SK-N-MC (cell line): ENCODE data around the gene FCN2.

ENCODE experiments used
- EZH2 ChIP-seq: fragments of 200-600 bp; sonication (generic); IDR thresholded peaks from one replicate; pipeline ENCODE4 v1.6.1; 2017; ENCODE audit warnings: antibody characterized with exemption
- POLR2AphosphoS5 ChIP-seq: IDR thresholded peaks from 2 replicates; pipeline ENCODE4 v1.6.1; 2012; ENCODE audit warnings: mild to moderate bottlenecking, low read depth, low read length, borderline replicate concordance

DNA sequence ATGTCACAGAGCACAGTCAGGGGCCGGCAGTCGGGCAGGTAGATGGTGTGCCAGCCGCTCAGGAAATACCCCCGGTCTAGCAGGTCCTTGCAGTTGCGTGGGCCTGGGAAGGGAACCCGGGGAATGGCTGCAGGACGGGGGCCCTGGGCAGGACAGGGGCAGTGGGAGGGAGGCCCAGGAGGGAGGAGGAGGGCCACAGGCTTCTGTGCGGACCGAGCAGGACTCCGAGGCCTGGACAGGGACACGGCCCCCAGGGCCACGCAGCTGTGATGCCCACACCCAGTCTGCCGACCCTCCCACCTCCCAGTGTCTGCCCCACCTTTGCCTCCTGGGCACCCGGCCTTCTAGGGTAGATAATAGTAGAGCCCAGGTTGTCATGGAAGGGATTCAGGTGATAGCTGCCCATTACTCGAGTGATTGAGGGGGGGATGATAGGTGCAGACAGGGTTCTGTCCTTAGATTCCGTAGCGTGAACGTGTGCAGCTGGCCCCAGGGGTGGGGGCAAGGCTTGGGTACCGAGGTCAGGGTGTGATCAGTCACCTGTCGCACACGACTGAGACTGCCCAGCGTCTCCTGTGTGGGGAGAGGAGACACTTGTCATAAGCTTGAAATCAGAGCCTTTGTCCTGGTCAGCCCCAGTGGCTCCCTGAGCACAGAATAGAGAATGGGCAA is 32.6 kb downstream of the FCN2 start:
- TF ChIP-seq POLR2AphosphoS5 (no peak), EZH2 (no peak)
